ENCODE data around the gene NACC2. TPM values are rescaled to one million over a fixed set of nuclear protein-coding genes. Genes with fewer than 3 reads are reported as not detected.

The NACC2 gene
- total and polyA plus RNA-seq, 9 of the 15 experiments (the other 6 are each of a cell fraction or from before 2014, with no cell fraction given), result 0.70 to 25.1 (median 5.6) TPM

- no peak for TF ChIP-seq RREB1 (CRISPR knock-in tag; IDR thresholded peaks at IDR 0.05)
- TF ChIP-seq RBFOX2 (IDR thresholded peaks at IDR 0.05; ENCODE audit: low read depth, low read length), result no peak
- no peak for TF ChIP-seq HDAC1 (IDR thresholded peaks at IDR 0.05)
- no peak for TF ChIP-seq TRIM28 (IDR thresholded peaks at IDR 0.05)
- no peak for TF ChIP-seq ZNF766 (CRISPR knock-in tag; conservative IDR thresholded peaks at IDR 0.05)
- TF ChIP-seq ZNF311 (CRISPR knock-in tag; IDR thresholded peaks at IDR 0.05), result no peak
- TF ChIP-seq MLX (CRISPR knock-in tag; conservative IDR thresholded peaks at IDR 0.05), result no peak
- TF ChIP-seq HOMEZ (CRISPR knock-in tag; IDR thresholded peaks at IDR 0.05), result no peak
- peak; percentile 29; the same call in 1 of the 2 replicates for TF ChIP-seq ARID1B (IDR thresholded peaks at IDR 0.05)
- no peak for TF ChIP-seq U2AF2 (optimal IDR thresholded peaks at IDR 0.05; ENCODE audit: low read depth, low read length)
- TF ChIP-seq ZNF609 (CRISPR knock-in tag; IDR thresholded peaks at IDR 0.05; ENCODE audit: borderline replicate concordance), result no peak
- 0 out of 2 replicates have a peak, but pooled peaks have one; percentile 21 for TF ChIP-seq POLR2AphosphoS5 (IDR thresholded peaks at IDR 0.05; ENCODE audit: control insufficient read depth, insufficient read depth, low read depth, low read length)
Measured at GRCh38 chr9:136119883-136120393, 24.8 kb upstream of the NACC2 start (continued).

All from K562 (cell line).